HG03432 (cell line): ENCODE results near the gene DUSP22.
A peak's percentile ranks its signal among the peaks of the same experiment; 100 is the strongest.

ENCODE experiments used
- ATAC-seq: cut with Tn5 transposase; IDR thresholded peaks from one replicate; pipeline ENCODE4 v1.9.1; 2021; ENCODE audit warnings: mild to moderate bottlenecking, moderate library complexity; ENCODE audit not compliant: unreplicated experiment

Gene DUSP22

DNA sequence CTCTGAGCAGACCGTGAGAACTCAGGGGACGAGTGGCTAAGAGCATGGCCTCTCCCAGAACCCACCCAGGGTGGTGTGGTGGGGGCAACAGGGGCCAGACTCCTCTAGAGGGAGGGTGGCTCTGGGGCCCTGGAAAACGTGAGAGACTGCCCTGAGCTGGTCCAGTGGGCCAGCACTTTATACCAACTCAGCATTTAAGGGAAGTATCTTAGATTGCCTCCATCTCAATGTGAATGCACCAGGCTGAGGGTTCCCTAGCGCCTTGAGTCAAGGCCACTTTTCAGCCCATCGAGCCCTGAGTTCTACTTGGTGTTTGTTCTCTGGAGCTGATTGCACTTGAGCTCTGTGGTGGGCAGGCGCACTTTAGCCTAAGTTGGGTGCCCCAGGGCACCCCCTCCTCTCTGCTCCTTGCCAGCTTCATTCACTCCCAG lies 57.2 kb downstream of the DUSP22 start:
- ATAC-seq = no peak

GRCh38 chr6:350371-350770 lies 58.1 kb downstream of the DUSP22 start:
- ATAC-seq = no peak

- ATAC-seq = no peak
These were observed 59.0 kb downstream of the DUSP22 start for GRCh38 chr6:351011-351866.

DNA sequence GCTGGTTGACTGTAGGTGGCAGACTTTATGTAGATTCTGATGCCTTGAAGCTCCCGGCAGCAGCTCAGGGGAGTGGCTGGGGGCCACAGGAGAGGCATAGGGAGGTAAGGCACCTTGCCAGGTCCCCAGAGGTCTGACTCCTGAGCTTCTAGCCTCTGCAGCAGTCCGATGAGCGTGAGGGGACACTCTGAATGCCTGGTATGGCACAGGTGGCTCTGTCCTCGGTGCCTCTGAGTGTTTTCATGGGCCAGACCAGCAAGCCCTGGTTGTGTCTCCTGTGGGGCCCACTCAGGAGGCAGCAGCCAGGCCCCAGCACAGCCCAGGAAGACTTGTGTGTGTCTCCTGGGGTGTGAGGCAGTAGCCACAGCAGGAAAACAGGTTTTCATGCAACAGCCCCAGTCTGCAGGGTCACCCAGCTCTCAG lies 59.6 kb downstream of the DUSP22 start:
- no peak for ATAC-seq

GRCh38 chr6:352474-352873 lies 60.2 kb downstream of the DUSP22 start:
- ATAC-seq = no peak

DNA sequence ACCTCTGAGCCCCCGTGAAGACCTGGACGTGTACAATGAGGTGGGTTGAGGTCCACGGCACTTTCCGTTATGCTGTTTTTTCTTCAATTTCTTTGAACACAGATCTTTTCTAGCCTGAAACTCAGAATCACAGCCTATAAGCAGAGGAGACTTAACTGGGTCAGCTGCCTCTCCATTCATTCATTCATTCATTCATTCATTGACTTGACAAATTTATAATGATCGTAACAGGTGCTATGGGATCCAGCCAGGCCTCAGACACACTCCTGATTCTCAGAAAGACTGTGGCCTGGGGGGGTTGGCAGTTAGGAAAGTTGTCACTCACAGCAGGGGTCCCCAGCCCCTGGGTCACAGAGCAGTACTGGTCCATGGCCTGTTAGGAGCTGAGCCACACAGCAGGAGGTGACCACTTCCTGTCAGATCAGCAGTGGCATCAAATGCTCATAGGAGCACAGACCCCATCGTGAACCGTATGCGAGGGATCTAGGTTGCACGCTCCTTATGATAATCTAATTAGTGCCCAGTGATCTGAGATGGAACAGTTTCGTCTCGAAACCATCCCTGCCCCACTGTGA lies 60.7 kb downstream of the DUSP22 start:
- ATAC-seq = no peak

- no peak for ATAC-seq
These were observed 61.6 kb downstream of the DUSP22 start for GRCh38 chr6:353642-354614.

DNA sequence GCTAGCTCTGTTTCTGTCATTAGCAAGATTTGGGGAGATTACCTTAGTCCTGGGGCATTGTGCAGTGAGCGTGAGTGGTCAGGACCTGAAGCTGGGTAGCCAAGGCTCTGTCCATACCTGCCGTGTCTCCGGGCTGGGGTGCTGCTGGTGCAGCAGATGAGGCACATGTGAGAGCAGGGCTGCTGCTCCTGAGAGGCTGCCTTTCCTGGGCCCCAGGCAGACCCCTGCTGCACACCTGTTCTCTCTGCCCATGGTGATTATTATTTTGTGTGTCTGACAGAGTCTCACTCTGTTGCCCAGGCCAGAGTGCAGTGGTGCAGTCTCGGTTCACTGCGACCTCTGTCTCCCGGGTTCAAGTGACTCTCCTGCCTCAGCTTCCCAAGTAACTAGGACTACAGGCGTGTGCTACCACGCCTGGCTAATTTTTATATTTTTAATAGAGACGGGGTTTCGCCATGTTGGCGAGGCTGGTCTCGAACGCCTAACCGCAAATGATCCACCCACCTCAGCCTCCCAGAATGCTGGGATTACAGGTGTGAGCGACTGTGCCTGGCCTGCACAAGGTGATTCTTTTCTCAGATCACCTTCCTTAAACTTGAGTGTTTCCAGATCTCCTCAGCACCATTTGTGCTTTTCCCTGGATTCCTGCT lies 62.5 kb downstream of the DUSP22 start:
- no peak for ATAC-seq

DNA sequence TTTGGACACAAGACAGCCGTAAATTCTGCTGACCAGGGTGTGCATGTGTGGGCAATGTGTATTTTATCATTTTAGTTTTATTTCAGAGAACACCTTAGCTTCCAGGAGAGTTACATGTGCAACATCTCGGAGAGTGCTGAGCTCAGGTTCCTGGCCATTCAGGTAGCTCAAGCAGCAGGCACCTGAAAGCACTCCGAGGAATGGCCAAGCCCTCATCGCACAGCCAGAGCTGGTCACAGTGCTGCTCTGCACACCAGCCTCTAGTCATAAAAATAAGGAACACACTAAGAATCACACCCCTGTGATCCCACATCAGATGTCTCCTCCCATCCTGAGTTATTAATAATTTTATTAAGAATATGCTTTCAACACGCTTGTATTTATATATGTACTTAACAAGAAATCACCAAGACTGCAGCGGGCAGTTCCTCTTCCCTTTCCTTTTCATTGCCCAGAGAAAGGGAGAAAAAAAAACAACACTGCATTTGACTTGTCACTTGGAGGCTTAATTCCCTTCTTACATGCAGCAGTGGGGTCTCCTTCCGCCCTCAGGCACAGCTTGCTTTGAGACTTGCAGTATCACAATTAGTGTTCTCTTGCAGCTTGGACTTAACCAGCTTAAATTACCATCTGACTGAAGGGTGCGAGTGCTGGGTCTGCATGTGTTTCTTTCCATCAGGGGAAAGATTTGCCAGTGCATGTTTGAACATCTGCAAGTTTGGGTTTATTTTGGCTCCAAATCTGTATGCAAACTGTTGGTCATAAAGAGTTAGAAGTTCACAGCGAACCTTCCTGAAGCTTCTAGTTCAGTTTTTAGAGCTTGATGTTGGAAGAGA lies 63.3 kb downstream of the DUSP22 start:
- ATAC-seq = peak; percentile 24

GRCh38 chr6:356828-357251 lies 64.6 kb downstream of the DUSP22 start:
- peak; percentile 54 for ATAC-seq

DNA sequence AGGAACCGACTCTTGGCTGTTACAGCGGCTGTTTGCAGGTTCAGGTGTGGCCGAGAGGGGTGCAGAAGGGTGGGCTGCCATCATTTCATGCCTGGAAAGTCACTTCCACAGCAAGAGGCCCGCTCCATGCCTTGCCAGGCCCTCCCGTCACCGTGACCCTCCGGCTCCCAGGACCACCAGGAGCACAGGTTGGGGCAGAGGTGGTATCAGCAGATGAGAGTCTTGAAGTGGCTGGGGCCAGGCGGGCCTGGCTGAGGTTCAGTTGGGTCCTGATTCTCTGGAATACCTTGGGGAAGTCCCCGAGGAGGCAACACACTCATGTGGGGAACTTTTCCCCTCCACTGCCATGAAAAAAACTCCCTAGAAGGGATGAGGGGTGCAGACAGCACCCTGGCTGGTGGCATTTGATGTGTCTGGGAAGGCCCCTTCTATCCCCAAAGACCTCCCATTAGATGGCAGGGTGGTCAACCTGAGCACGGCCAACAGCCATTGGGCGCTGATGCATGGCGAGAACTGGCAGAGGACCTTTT lies 65.0 kb downstream of the DUSP22 start:
- no peak for ATAC-seq

DNA sequence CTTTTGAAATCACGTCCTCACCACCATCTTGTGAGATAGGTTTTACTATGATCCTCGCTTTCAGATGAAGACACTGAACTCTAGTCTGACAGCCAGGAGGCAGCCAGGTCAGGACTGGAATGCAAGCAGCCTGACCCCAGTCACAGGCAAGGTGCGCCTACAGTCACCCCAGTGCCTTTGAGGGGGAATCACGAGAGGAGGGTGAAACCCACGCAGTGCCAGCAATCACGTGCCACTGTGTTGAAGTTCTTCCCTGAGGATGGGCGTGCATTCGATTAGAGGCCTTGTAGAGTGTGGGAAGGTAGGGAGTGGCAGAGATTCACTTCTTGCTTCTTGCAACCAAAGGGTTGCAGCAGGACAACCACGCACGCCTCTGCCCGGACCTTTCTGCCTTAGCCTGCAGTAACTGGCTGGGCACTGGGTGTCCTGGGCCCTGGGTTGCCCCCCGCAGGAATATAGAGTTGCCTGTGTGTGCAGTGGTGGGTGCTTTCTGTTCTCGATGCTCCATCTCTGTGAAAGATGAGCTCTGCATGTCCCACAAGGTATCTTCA lies 65.6 kb downstream of the DUSP22 start:
- ATAC-seq = no peak

DNA sequence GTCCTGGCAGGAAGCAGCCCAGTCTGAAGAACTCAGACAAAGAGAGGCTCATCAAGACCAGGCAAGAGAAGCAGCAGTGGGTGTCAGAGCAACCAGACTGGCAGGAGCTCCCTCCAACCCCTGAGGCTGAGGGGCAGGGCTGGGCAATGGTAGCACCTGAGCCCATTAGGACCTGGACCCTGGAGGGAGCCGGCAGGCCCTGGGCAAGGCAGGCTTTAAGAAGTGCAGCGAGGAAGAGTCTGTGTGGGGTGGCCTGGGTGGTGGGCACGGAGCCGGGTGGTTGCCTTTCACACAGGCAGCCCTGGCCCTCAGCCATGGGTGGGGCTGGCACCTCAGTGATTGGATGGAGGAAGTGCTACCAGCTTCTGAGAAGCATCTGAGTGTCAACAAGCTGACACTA lies 66.1 kb downstream of the DUSP22 start:
- no peak for ATAC-seq

DNA sequence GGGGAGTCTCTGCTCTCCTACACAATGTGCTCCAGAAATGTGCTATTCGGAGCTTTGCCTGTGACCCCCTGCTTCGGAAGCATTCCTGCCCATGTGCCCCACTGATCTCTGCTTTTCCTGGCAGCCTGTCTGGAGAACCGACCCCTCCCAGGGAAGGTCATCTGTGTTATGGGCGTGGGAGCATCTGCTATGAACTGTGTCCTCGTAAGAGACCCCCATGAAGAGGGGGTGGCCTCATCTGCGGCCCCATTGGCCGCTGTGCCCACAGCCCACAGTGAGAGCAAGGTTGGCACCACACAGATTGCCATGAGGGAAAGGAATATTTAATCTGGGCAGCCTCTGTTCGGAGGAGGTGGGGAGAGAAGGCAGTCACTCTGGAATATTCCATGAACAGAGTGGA lies 66.6 kb downstream of the DUSP22 start:
- ATAC-seq = no peak

GRCh38 chr6:359261-360035 lies 67.2 kb downstream of the DUSP22 start:
- ATAC-seq = no peak

DNA sequence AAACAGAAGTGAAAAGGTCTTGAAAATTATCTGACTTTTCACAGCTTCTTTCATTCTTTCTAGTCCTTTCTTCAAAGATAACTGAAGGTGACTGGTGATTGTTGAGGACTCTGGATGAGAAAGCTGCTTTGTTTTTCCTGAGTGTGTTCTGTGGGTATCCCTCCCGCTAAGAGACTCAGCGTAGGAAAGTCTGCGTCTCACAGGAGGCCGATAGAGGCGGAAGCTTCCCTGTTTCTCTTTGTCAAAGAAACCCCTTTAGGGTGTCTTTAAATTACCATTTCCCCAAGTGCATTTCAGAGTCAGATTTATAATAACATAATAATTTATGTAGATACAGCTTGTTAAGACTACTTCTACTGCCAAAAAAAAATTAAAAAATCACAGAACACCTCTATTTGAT lies 68.1 kb downstream of the DUSP22 start:
- ATAC-seq = no peak

DNA sequence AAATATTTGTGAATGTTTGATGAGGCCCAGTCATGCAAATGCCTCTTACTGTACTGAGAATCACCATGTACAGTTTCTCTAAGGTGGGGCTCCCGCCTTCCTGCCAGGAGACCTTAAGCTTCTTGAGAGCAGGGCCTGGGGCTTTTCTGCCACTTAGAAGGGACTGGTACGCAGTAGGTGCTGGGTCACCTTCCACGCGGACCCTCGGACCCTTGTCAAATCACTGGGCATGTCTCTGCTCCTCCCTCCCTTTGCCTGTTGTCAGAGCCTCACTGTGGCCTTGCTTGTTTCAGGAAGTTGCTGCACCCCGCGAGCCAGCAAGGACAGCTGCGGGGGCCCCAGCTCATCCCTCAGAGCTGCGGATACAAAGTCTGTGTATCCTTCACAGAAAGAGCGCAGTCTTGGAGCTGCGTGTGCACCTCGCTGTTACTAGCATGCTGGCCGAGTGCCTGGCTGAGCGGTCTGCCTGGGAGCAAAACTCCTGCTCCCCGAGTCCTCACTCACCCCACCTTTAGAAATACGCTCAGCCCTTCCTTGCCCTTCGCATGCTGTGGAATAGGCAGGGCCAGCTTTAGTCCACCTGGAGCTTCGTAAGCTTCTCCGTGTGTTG lies 68.6 kb downstream of the DUSP22 start:
- no peak for ATAC-seq
